GM21447 (cell line): ENCODE data around the gene ROR1.
A peak's percentile ranks its signal among the peaks of the same experiment; 100 is the strongest.

Experiments used
- ATAC-seq: cut with Tn5 transposase; IDR thresholded peaks from one replicate; pipeline ENCODE4 v1.9.1; 2021; ENCODE audit not compliant: unreplicated experiment

Gene ROR1

GRCh38 chr1:63773815-63774616 lies at the start of gene ROR1:
Gene ROR1 (plus strand): TSS chr1:63774017.
- peak; percentile 78 for ATAC-seq

GRCh38 chr1:63724375-63724899 lies 49.4 kb upstream of the ROR1 start:
- no peak for ATAC-seq

- ATAC-seq: no peak
Observed at GRCh38 chr1:63728611-63729226, 45.1 kb upstream of the ROR1 start.

GRCh38 chr1:63729227-63729620 lies 44.6 kb upstream of the ROR1 start:
- ATAC-seq: no peak

- ATAC-seq: no peak
Observed at GRCh38 chr1:63730211-63730610, 43.6 kb upstream of the ROR1 start.

- no peak for ATAC-seq
Observed at GRCh38 chr1:63731117-63732043, 42.4 kb upstream of the ROR1 start.

- no peak for ATAC-seq
Observed at GRCh38 chr1:63732666-63733065, 41.2 kb upstream of the ROR1 start.

- ATAC-seq: no peak
Observed at GRCh38 chr1:63738772-63739171, 35.0 kb upstream of the ROR1 start.

- no peak for ATAC-seq
Observed at GRCh38 chr1:63739452-63739851, 34.4 kb upstream of the ROR1 start.

- no peak for ATAC-seq
Observed at GRCh38 chr1:63740432-63740831, 33.4 kb upstream of the ROR1 start.

- no peak for ATAC-seq
Observed at GRCh38 chr1:63742526-63742925, 31.3 kb upstream of the ROR1 start.

GRCh38 chr1:63743781-63744180 lies 30.0 kb upstream of the ROR1 start:
- ATAC-seq: no peak

- no peak for ATAC-seq
Observed at GRCh38 chr1:63746129-63746864, 27.5 kb upstream of the ROR1 start.

- ATAC-seq: no peak
Observed at GRCh38 chr1:63747445-63747844, 26.4 kb upstream of the ROR1 start.

GRCh38 chr1:63748046-63748580 lies 25.7 kb upstream of the ROR1 start:
- no peak for ATAC-seq

GRCh38 chr1:63748641-63749040 lies 25.2 kb upstream of the ROR1 start:
- no peak for ATAC-seq

GRCh38 chr1:63750721-63751120 lies 23.1 kb upstream of the ROR1 start:
- ATAC-seq: no peak

GRCh38 chr1:63752176-63752575 lies 21.6 kb upstream of the ROR1 start:
- no peak for ATAC-seq

- ATAC-seq: no peak
Observed at GRCh38 chr1:63753591-63753990, 20.2 kb upstream of the ROR1 start.

GRCh38 chr1:63756839-63757238 lies 17.0 kb upstream of the ROR1 start:
- no peak for ATAC-seq
